GM10847 (cell line): ENCODE measurements around the gene DHDDS.
A peak's percentile ranks its signal among the peaks of the same experiment; 100 is the strongest.

Source experiments
- POLR2A ChIP-seq: IDR thresholded peaks from 2 replicates; pipeline ENCODE4 v1.6.1; 2011; ENCODE audit not compliant: insufficient read length; ENCODE audit errors: extremely low read depth

Gene DHDDS

GRCh38 chr1:26431979-26432695 lies at the start of gene DHDDS:
Gene DHDDS, plus strand, starts transcription at chr1:26432321. Its CDS starts 625 bp downstream, at chr1:26432946.
- peak; percentile 80 for TF ChIP-seq POLR2A

DNA sequence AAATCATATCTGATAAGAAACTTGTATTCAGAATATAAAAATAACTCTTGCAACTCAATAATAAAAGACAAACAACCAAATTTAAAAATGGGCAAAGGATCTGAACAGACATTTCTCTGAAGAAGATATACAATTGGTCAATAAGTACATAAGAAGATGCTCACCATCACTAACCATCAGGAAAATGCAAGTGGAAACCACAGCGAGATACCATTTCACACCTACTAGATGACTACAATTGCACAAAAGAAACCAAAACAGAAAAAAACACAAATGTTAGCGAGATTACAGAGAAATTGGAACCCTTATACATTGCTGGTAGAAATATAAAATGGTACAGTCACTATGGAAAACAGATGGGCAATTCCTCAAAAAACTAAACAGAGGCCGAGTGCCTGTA lies 48.0 kb upstream of the DHDDS start:
- no peak for TF ChIP-seq POLR2A

- no peak for TF ChIP-seq POLR2A
Measured at GRCh38 chr1:26387447-26387846, 44.7 kb upstream of the DHDDS start.

DNA sequence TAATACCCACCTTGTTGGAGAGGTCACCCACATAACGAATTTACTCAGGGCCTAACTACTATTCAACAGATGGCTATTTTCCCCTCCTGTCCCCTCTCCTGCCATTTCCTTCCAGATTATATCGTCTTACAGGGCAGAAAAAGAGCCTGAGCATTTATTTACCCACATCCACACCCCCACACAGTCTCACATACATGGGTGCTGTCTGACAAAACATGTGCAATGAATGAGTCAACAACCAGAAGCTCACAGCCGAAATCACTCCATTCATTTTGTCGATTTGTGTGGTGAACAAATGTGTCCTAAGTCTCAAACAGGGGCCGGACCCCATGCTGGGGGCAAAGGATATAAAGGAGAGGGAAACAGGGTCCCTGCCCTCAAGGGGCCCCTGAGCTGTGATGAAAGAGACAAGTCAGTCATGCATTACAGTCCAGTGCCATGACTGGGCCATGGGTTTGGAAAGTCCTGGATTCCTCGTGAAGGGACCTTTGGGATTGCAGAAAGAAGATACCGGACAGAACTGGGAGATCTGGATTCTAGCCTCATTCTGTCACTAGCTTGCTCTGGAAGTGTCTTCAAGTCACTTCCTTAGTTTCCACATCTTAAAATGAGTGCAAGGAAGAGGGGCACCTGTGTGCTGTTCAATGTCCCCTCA lies 43.2 kb upstream of the DHDDS start:
- TF ChIP-seq POLR2A, result no peak

GRCh38 chr1:26389604-26390247 lies 42.4 kb upstream of the DHDDS start:
- no peak for TF ChIP-seq POLR2A

DNA sequence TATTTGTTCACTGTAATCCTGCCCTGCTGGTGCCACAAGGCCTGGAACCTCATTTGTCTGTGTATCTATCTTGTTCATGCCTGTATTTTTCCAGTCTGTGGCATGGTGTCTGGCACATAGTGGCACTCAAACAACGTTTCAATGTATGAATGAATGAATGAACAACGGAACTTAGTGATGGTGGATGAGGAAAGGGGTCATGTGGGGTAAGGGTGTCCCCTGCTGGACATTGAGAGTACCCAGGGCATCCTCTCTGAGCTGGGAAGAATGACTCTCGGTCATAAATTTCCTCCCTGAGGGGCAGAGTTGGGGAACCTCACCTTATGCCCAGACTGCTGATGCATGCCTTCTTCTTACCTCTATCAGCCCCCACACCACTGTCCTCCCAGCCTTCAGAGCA lies 40.7 kb upstream of the DHDDS start:
- no peak for TF ChIP-seq POLR2A

DNA sequence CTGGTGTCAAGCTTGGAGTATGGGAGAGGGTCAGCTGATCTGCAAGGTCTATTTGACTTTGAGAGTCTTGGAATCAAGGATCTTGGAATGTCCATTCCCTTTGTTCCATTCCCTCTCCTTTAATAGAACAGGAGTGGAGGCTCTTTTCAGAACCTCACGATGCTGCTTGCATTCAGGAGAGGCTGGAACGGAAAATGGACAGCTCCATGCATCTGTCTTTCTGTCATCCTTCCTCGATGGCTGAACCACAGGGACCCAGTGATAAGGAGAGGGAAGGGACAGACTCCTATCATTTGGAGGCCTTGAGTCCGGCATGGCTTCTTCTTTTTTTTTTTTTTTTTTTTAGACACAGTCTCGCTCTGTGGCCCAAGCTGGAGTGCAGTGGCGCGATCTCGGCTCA lies 36.4 kb upstream of the DHDDS start:
- TF ChIP-seq POLR2A, result no peak

DNA sequence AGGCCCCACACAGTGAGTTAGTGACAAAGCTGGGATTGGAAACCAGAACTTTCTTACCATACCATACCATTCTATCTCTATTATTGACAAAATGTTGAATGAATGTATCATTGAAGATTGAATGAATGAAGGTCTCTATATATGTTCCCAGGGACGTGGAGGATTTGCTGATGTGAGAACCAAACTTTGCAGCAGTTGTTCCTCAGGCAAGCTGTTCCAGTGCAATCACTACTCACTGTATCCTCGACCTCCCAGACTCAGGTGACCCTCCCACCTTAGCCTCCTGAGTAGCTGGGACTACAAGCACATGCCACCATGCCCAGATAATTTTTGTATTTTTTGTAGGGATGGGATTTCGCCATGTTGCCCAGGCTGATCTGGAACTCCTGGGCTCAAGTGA lies 33.1 kb upstream of the DHDDS start:
- no peak for TF ChIP-seq POLR2A

GRCh38 chr1:26401891-26402290 lies 30.2 kb upstream of the DHDDS start:
- no peak for TF ChIP-seq POLR2A

DNA sequence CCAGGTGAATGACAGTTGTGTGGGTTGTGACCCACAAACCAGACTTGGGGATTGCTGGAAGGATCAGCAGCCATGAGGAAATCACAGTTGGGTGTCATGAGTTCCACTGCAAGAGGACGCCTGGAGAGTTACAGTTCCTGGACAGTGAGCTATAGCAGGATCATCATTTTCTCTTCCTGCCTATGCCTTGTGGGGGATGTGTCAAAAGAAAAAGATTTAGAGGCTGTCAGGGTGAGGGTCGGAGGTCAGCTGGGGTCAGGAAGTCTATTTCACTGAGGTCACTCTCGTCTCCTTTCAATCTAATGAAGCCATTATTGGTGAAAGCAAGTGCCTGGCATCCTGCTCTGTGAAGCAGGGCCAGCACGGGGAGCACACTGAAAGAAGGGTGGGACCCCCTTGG lies 28.5 kb upstream of the DHDDS start:
- TF ChIP-seq POLR2A, result no peak

- no peak for TF ChIP-seq POLR2A
Measured at GRCh38 chr1:26404641-26405040, 27.5 kb upstream of the DHDDS start.

GRCh38 chr1:26405281-26405915 lies 26.7 kb upstream of the DHDDS start:
- TF ChIP-seq POLR2A, result no peak

GRCh38 chr1:26408604-26409003 lies 23.5 kb upstream of the DHDDS start:
- no peak for TF ChIP-seq POLR2A

- TF ChIP-seq POLR2A, result no peak
Measured at GRCh38 chr1:26409191-26409807, 22.8 kb upstream of the DHDDS start.
